Uterus (tissue), 4 donors: ENCODE data around the gene PIK3R3. TPM values are rescaled to one million over a fixed set of nuclear protein-coding genes. Genes with fewer than 3 reads are reported as not detected.

Experiments
- DNase-seq, 2 donors: peaks; one replicate each; pipeline ENCODE4 v3.0.0-alpha.2; 2019 to 2020
- H3K27ac ChIP-seq, 2 donors: fragments of 200-600 bp; sonication (generic); 1 replicate in 1 of 2; 2 replicates in 1 of 2; pipeline ENCODE4 v1.5.1; 2016 to 2018
- H3K27me3 ChIP-seq, 2 donors: fragments of 200-600 bp; sonication (generic); one replicate each; pipeline ENCODE4 v1.5.1; 2018 to 2019; ENCODE audit warnings: control low read depth in 1 of 2
- H3K36me3 ChIP-seq, 2 donors: fragments of 200-600 bp; sonication (generic); one replicate each; pipeline ENCODE4 v1.5.1; 2019; ENCODE audit warnings: control low read depth in 1 of 2
- H3K4me1 ChIP-seq, 2 donors: fragments of 200-600 bp; sonication (generic); one replicate each; pipeline ENCODE4 v1.5.1; 2018 to 2019; ENCODE audit warnings: control low read depth in 1 of 2
- H3K4me3 ChIP-seq, 2 donors: fragments of 200-600 bp; sonication (generic); 1 replicate in 1 of 2; 2 replicates in 1 of 2; pipeline ENCODE4 v1.5.1; 2018 to 2019; ENCODE audit warnings: mild to moderate bottlenecking in 1 of 2
- H3K9me3 ChIP-seq, 2 donors: fragments of 200-600 bp; sonication (generic); one replicate each; pipeline ENCODE4 v1.5.1; 2019; ENCODE audit warnings: control low read depth in 1 of 2
- POLR2A ChIP-seq, 2 donors: fragments of 450-650 bp; IDR thresholded peaks; one replicate each; pipeline ENCODE4 v1.6.1; 2016; ENCODE audit warnings: antibody characterized with exemption in 2 of 2, mild to moderate bottlenecking in 1 of 2, moderate library complexity in 1 of 2
- intact Hi-C: fragments of 100-400 bp; cut with DNase I; formaldehyde crosslinking; loops from one replicate; pipeline ENCODE4 v1.15.1; 2023; ENCODE audit warnings: low total_unique reads
- total RNA-seq, 4 donors: library from RNA; depleted of rRNA in 3 of 4; stranded (reverse); fragments of >200 nt in 3 of 4; gene quantifications; one replicate each; pipeline versions ENCODE4 v1.1.0 to v1.2.4, GENCODE V29; 2014 to 2023
- TF ChIP-seq, protein P1 (sequence below), 4 experiments: fragments of 200-600 bp in 2 of 4; fragments of 450-650 bp in 2 of 4; sonication (generic) in 2 of 4; IDR thresholded peaks; one replicate each; pipeline ENCODE4 v1.5.1; 2016 to 2019; ENCODE audit warnings: antibody characterized with exemption in 4 of 4, mild to moderate bottlenecking in 2 of 4, moderate library complexity in 1 of 4
- donor health status: DM: yes; HTN: yes; CAD: no.

The PIK3R3 gene
- total RNA-seq, 4 donors from 2014 or later = 23.5 to 83.7 (median 38.3) TPM

DNA sequence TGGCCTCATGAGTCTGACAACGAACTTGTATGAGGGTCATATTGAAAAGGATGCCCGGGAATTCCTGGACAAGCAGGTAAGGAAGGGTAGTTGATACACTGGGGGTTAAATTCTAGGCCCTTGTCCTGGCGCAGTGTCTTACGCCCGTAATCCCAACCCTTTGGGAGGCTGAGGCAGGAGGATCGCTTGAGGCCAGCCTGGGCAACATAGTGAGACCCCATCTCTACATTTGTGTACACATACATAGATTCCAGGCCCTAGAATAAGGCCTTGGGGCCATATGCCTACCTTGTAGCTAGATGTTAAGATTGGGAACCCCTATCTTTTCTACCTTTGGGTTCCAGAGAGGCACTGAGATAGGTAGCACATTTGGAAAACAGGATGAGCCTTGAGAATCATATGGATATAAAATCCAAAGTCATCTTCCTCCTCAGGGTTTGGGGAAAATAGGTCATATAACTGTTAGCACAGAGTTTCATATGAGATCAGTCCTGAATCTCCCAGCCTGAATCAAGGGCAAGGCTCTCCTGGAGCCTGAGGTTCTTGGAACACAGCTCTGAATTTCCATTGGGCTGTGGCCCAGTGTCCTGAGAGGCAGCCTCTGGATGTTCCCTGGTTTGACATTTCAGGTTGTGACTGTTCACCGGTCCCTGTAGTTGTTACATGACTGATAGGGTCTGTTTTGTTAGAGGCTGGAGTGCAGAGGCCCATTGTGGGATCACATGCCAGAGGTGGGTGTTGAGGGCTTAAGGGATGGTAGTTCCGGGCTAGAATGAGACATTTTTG is 104.4 kb downstream of the PIK3R3 start:
- H3K36me3 ChIP-seq = no peaks in the 10 kb centered on the region
- no peak overlapping the region for H3K27ac ChIP-seq
- no peaks in the 10 kb centered on the region for H3K9me3 ChIP-seq
- intact Hi-C loops = no loop called here
- TF ChIP-seq, protein P1, sequence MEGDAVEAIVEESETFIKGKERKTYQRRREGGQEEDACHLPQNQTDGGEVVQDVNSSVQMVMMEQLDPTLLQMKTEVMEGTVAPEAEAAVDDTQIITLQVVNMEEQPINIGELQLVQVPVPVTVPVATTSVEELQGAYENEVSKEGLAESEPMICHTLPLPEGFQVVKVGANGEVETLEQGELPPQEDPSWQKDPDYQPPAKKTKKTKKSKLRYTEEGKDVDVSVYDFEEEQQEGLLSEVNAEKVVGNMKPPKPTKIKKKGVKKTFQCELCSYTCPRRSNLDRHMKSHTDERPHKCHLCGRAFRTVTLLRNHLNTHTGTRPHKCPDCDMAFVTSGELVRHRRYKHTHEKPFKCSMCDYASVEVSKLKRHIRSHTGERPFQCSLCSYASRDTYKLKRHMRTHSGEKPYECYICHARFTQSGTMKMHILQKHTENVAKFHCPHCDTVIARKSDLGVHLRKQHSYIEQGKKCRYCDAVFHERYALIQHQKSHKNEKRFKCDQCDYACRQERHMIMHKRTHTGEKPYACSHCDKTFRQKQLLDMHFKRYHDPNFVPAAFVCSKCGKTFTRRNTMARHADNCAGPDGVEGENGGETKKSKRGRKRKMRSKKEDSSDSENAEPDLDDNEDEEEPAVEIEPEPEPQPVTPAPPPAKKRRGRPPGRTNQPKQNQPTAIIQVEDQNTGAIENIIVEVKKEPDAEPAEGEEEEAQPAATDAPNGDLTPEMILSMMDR (IDR thresholded peaks at IDR 0.05) = no peak
- TF ChIP-seq POLR2A (IDR thresholded peaks at IDR 0.05) = no peak
- no peak overlapping the region for H3K4me3 ChIP-seq
- no peaks in the 10 kb centered on the region for H3K4me1 ChIP-seq
- DNase-seq = no peak
- H3K27me3 ChIP-seq = no peaks in the 10 kb centered on the region

DNA sequence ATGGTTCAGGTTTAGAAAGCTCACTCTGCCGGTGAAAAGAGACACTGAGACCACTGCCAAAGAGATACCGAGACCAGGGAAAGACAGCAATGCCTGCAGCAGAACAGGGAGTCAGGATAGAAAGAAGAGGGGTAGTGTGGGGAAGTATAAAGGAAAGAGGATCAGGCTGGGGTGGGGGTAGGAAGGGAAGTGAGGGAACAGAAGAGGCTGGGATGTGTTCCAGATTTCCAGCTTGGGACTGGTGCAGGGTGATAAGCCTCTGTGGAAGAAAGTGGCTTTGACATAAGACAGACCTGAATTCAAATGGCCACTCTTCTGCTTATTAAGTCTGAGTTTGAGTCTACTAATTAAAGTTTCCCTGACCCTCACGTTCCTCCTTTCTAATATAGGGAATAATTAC is 105.9 kb downstream of the PIK3R3 start:
- no peak for TF ChIP-seq POLR2A (IDR thresholded peaks at IDR 0.05)
- TF ChIP-seq, protein P1 (IDR thresholded peaks at IDR 0.05) = no peak
- H3K36me3 ChIP-seq = no peaks in the 10 kb centered on the region
- H3K9me3 ChIP-seq = no peaks in the 10 kb centered on the region

DNA sequence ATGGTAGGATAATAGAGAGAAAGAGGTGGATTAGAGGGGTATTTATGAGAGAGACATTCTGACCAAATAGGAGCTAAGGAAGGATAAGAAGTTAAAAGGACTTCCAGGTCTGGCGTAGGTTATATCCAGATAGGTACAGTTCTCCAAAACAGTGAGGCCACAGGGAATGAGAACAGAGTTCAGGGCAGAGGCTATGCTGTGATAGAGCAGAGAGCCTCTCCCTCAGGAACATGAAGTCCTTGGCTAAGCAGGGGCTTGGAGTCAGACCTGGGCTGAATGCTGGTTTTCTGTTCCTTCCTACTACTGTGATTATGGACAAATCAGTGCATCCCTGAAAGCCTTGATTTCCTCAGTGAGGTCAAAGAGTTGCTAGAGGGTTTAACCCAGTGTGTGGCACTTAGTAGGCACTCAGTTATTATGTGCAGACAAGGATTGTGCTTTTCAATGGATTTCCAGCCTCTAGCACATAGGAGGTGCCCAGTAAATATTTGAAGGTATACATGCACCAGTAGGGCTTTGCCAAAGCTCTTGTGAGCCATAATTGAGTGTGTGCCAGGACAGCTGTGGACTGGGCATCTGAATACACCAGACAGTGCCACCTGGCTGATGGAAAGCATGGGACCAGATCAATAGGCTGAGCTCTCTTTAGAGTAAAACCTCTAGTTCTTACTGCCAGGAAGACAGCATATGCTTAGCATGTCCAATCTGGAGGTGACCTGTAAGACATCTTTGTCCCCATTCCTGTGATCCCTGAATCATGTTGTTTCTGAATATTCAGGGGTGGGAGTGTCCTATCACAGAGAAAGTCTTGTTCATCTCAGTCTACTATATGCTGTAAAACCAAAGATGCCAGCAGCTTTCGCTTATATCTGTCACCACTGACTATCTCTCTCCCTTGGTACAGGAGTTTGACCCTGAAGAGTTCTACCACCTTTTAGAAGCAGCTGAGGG is 111.1 kb downstream of the PIK3R3 start:
- Histone ChIP-seq H3K36me3 (no peaks in the 10 kb centered on the region), H3K27ac (no peak overlapping the region), H3K4me1 (no peaks in the 10 kb centered on the region), H3K27me3 (no peaks in the 10 kb centered on the region), H3K4me3 (no peak overlapping the region), H3K9me3 (no peaks in the 10 kb centered on the region)
- intact Hi-C loops = no loop called here
- no peak for DNase-seq
- TF ChIP-seq POLR2A (IDR thresholded peaks at IDR 0.05) = no peak
- TF ChIP-seq, protein P1 (IDR thresholded peaks at IDR 0.05) = no peak

More for the DNA sequence above, 105.9 kb downstream of the PIK3R3 start:
- no peaks in the 10 kb centered on the region for H3K27me3 ChIP-seq
- H3K27ac ChIP-seq = no peak overlapping the region
- intact Hi-C loops = no loop called here
- no peak overlapping the region for H3K4me3 ChIP-seq
- H3K4me1 ChIP-seq = no peaks in the 10 kb centered on the region
- no peak for DNase-seq

DNA sequence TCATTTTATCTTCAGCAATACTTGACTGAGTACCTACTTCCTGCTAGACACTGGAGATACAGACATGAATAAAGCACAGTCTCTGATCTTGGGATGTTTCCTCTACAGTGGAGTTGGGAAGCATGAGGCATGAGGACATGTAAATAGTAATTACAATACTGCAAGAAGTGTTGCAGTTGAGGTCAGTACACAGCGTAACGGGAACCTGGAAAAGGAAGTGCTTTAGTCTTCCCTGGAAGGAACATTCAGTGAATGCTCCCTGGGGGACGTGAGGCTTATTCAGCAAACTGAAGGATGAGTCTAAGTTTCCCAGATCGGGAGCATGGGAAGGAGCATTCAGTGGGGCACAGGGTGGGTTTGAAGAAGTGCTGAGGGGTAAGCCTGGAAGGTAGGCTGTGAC is 112.4 kb downstream of the PIK3R3 start:
- Histone ChIP-seq H3K4me1 (no peaks in the 10 kb centered on the region), H3K4me3 (no peak overlapping the region), H3K27ac (no peak overlapping the region), H3K36me3 (no peaks in the 10 kb centered on the region), H3K27me3 (no peaks in the 10 kb centered on the region), H3K9me3 (no peaks in the 10 kb centered on the region)
- no peak for DNase-seq
- intact Hi-C loops = no loop called here
- no peak for TF ChIP-seq POLR2A (IDR thresholded peaks at IDR 0.05)
- TF ChIP-seq, protein P1 (IDR thresholded peaks at IDR 0.05) = no peak

DNA sequence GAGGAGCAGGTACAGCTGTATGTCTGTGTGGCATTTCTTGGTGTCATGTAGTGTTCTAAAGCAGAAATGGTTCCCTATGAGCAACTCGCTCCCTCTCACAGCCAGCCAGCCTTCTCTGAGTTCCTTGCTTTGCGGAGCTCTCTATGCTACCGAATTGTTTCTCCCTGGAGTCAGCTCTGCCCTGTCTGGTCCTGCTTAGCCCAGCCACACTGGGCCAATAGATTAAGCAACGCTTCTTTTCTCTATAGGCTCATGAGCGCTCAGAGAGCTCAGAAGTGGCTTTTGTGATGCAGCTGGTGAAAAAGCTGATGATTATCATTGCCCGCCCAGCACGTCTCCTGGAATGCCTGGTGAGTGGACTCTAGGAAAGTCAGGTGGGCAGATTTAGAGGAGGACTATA is 113.1 kb downstream of the PIK3R3 start:
- H3K27ac ChIP-seq = no peak overlapping the region
- no peak for TF ChIP-seq POLR2A (IDR thresholded peaks at IDR 0.05)
- TF ChIP-seq, protein P1 (IDR thresholded peaks at IDR 0.05) = no peak
- H3K9me3 ChIP-seq = no peaks in the 10 kb centered on the region
- no peak overlapping the region for H3K4me3 ChIP-seq
- no peaks in the 10 kb centered on the region for H3K4me1 ChIP-seq
- no peaks in the 10 kb centered on the region for H3K27me3 ChIP-seq
- no peak for DNase-seq
- no peaks in the 10 kb centered on the region for H3K36me3 ChIP-seq
- intact Hi-C loops = no loop called here
